ENCODE results near the gene PRR7.

PRR7 gene

DNA sequence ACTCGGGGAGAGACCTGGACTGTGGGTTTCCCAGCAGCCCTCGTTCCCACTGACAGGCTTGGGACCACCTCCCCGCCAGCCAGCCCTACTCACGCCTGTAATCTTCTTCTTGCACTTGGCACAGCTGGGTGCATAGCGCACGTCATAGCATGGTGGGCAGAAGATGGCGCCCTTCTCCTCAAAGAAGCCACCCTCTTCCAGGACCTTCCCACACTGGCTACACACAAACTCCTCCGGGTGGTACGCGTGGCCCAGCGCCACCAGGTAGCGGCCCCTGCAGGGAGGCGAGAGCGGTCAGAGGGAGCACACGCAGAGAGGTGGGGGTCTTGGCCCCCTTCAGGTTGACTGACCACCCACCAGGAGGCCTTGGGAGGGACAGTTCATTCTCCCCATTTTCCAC, 41.4 kb downstream of the PRR7 start:
- Histone ChIP-seq H3K27ac (ENCODE audit: insufficient read depth, low read length, poor library complexity, severe bottlenecking) (no peak overlapping the region), H3K27me3 (replicated peaks; ENCODE audit: control insufficient read depth, insufficient read depth, low read length, poor library complexity, severe bottlenecking) (no peaks in the 10 kb centered on the region), H3K9me3 (ENCODE audit: control insufficient read depth, low read length) (no peaks in the 10 kb centered on the region), H3K36me3 (ENCODE audit: control insufficient read depth, insufficient read depth, low read length) (no peaks in the 10 kb centered on the region), H3K4me1 (ENCODE audit: control insufficient read depth, insufficient read depth, low read length, poor library complexity, severe bottlenecking) (no peaks in the 10 kb centered on the region), H3K4me3 (ENCODE audit: insufficient read depth, low read depth, low read length, poor library complexity, severe bottlenecking) (no peak overlapping the region)
- no peak for DNase-seq

DNA sequence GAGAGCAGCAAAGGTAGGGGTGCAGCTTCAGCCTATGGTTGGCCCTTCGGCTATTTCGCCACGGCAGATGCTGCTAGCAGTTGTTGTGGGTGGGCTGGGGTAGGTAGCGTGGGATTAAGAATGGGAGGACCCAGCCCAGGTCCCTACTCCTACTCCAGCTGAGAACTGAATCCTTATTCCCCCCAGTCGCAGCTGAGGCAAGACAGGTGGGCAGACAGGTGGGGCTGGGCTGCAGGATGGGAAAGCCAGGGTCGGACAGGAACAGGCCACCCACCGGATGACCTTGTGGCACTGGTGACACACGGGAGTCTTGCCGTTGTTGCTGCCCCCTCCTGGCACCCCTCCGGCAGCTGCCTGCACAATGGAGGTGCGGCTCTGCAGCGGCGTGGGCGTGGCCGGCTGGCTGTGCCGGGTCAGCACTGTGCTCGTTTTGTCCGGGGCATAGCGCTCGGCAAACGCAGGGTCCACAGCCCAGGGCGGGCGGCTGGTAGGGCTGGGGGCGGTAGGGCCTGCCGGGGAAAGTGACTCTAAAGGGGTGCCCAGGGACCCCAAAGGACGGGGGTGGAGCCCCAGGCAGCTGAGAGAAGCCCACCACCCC, 42.6 kb downstream of the PRR7 start:
- DNase-seq, result no peak
- H3K9me3 ChIP-seq (ENCODE audit: control insufficient read depth, low read length), result no peaks in the 10 kb centered on the region
- H3K27me3 ChIP-seq (replicated peaks; ENCODE audit: control insufficient read depth, insufficient read depth, low read length, poor library complexity, severe bottlenecking), result no peaks in the 10 kb centered on the region
- no peak overlapping the region for H3K27ac ChIP-seq (ENCODE audit: insufficient read depth, low read length, poor library complexity, severe bottlenecking)
- no peak overlapping the region for H3K4me3 ChIP-seq (ENCODE audit: insufficient read depth, low read depth, low read length, poor library complexity, severe bottlenecking)
- H3K36me3 ChIP-seq (ENCODE audit: control insufficient read depth, insufficient read depth, low read length), result no peaks in the 10 kb centered on the region
- H3K4me1 ChIP-seq (ENCODE audit: control insufficient read depth, insufficient read depth, low read length, poor library complexity, severe bottlenecking), result no peaks in the 10 kb centered on the region

DNA sequence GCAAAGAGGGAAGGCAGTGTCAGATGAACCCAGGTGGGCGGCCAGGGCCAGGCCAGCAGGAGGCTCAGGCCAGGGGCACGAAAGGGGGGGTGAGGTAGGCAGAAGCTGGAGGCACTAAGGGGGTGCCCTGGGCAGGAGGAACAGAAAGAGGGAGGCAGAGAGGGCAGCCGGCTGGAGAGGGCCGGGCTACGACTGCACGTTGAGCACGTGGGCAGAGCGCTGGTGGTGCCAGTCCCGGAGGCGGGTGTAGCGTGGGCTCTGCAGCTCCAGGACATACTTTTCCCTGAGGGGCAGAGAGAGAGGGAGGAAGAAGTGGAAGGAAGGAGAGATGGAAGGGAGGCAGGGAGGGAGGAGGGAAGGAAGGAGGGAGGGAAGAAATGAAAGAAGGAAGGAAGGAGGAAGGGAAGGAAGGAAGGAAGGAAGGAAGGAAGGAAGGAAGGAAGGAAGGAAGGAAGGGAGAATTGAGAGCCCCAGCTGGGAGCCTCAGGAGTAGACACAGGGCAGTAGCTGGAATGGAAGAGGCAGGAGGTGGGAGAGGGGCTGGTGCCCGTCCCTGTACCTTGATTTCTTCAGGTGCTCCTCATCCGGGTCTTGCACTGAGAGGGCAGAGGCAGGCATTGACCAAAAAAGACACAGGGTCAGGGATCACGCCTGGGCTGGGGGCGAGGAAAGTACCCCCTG, 43.8 kb downstream of the PRR7 start:
- DNase-seq, result no peak
- no peak overlapping the region for H3K27ac ChIP-seq (ENCODE audit: insufficient read depth, low read length, poor library complexity, severe bottlenecking)

DNA sequence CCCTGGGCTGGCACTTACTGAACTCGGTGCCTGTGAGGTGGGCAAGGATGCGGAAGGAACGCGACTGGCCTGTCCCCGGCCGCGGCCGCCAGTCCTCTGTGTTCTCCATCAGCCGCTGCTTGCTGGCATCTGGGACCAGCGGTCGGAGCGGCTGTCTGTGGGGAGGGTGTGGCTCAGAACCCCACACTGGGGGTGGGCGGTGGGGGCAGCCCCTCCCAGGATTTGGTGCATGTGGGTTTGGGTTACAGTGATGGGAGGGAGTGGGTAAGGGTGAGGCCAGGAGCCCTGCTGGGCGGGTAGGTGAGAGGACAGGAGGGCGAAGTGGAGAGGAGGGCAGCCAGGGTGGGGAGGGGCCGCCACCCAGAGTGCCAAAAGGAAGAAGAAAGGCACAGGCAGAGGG, 44.4 kb downstream of the PRR7 start:
- no peak for DNase-seq
- no peaks in the 10 kb centered on the region for H3K36me3 ChIP-seq (ENCODE audit: control insufficient read depth, insufficient read depth, low read length)
- H3K4me3 ChIP-seq (ENCODE audit: insufficient read depth, low read depth, low read length, poor library complexity, severe bottlenecking), result no peak overlapping the region
- H3K9me3 ChIP-seq (ENCODE audit: control insufficient read depth, low read length), result no peaks in the 10 kb centered on the region
- no peaks in the 10 kb centered on the region for H3K27me3 ChIP-seq (replicated peaks; ENCODE audit: control insufficient read depth, insufficient read depth, low read length, poor library complexity, severe bottlenecking)
- no peaks in the 10 kb centered on the region for H3K4me1 ChIP-seq (ENCODE audit: control insufficient read depth, insufficient read depth, low read length, poor library complexity, severe bottlenecking)
- H3K27ac ChIP-seq (ENCODE audit: insufficient read depth, low read length, poor library complexity, severe bottlenecking), result no peak overlapping the region

More for the DNA sequence above, 43.8 kb downstream of the PRR7 start:
- Histone ChIP-seq H3K9me3 (ENCODE audit: control insufficient read depth, low read length) (no peaks in the 10 kb centered on the region), H3K36me3 (ENCODE audit: control insufficient read depth, insufficient read depth, low read length) (no peaks in the 10 kb centered on the region), H3K4me1 (ENCODE audit: control insufficient read depth, insufficient read depth, low read length, poor library complexity, severe bottlenecking) (no peaks in the 10 kb centered on the region), H3K27me3 (replicated peaks; ENCODE audit: control insufficient read depth, insufficient read depth, low read length, poor library complexity, severe bottlenecking) (no peaks in the 10 kb centered on the region), H3K4me3 (ENCODE audit: insufficient read depth, low read depth, low read length, poor library complexity, severe bottlenecking) (no peak overlapping the region)

DNA sequence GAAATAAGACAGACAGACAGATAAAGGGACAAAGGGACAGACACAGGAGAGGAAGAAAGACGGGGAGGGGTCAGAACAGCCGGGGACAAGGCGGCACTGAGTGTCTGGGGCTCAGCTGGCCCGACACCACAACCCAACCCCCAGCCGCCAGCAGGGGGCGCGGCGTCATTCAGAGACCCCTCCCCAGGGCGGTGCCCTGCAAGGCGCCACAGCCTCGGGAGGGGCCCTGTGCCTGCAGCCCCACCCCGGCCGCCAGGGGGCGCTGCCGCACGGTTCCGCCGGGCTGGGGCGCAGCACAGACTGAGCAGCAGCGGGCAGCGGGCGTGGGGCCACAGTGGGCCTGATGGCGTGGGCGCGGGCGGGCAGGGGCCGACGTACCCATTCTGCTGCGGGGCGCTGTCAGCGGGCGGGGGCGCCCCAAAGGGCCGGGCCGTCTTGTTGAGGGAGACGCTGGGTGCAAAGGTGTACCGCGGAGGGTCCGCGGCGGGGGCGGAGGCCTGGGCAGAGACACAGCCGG, 44.9 kb downstream of the PRR7 start:
- no peak overlapping the region for H3K4me3 ChIP-seq (ENCODE audit: insufficient read depth, low read depth, low read length, poor library complexity, severe bottlenecking)
- no peaks in the 10 kb centered on the region for H3K9me3 ChIP-seq (ENCODE audit: control insufficient read depth, low read length)
- no peak overlapping the region for H3K27ac ChIP-seq (ENCODE audit: insufficient read depth, low read length, poor library complexity, severe bottlenecking)
- peaks cover 1% of the 10 kb centered on the region for H3K4me1 ChIP-seq (ENCODE audit: control insufficient read depth, insufficient read depth, low read length, poor library complexity, severe bottlenecking)
- no peaks in the 10 kb centered on the region for H3K36me3 ChIP-seq (ENCODE audit: control insufficient read depth, insufficient read depth, low read length)
- DNase-seq, result no peak
- no peaks in the 10 kb centered on the region for H3K27me3 ChIP-seq (replicated peaks; ENCODE audit: control insufficient read depth, insufficient read depth, low read length, poor library complexity, severe bottlenecking)

DNA sequence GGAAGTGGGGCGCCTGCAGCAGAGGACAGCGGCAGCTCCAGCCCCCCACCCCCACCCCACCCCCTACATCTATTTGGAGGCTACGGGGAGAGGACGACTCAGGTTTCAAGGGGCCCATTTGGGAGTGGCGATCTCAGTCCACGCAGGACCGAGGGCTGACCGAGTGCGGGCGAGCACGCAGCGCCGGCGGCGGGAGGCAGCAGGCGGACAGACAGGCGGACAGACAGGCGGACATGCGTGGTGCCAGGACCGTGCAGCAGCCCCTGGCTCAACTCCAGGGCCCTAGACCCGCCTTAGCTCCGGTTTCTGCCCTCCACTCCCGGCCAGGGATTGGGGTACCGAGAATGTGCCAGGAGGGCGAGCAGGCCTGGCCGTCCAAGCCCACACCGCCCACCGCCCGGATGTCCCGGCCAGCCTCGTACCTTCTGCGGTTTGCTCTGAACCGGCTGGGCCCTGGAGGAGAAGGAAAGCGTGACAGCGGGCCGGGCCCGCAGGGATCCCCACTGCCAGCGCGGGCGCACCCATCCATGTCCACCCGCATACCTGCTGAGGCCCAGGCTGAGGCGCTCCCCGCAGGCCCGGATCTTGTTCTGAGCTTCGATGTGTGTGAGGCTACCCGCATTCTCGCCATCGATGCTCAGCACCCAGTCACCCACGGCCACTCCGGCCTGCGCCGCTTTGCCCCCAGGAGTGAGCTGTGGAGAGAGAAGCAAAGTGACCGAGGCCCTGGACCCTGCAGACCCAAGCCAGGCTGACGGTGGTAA, 45.6 kb downstream of the PRR7 start:
- no peaks in the 10 kb centered on the region for H3K36me3 ChIP-seq (ENCODE audit: control insufficient read depth, insufficient read depth, low read length)

DNA sequence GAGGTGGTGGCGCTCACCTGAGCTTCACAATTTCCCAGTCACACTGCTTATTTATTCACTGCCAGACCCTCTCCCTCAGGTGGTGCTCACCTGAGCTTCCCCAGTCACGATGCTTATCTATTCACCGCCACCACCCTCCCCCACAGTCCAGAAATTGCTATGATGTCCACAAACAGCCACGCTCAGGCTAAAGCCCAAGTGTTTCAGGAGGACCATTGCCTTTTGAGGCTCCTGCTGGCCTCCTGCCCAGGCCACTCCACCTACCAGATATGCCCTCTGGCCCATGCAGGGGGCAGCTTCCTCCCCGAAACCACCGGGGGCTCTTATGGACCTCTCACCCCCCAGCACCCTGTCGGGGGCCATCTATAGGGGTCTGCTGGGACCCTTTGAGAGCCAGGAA, 46.2 kb downstream of the PRR7 start:
- no peak overlapping the region for H3K4me3 ChIP-seq (ENCODE audit: insufficient read depth, low read depth, low read length, poor library complexity, severe bottlenecking)
- DNase-seq, result no peak
- peaks cover 13% of the 10 kb centered on the region for H3K4me1 ChIP-seq (ENCODE audit: control insufficient read depth, insufficient read depth, low read length, poor library complexity, severe bottlenecking)
- no peaks in the 10 kb centered on the region for H3K9me3 ChIP-seq (ENCODE audit: control insufficient read depth, low read length)
- H3K27ac ChIP-seq (ENCODE audit: insufficient read depth, low read length, poor library complexity, severe bottlenecking), result no peak overlapping the region
- no peaks in the 10 kb centered on the region for H3K36me3 ChIP-seq (ENCODE audit: control insufficient read depth, insufficient read depth, low read length)
- H3K27me3 ChIP-seq (replicated peaks; ENCODE audit: control insufficient read depth, insufficient read depth, low read length, poor library complexity, severe bottlenecking), result no peaks in the 10 kb centered on the region

More for the DNA sequence above, 45.6 kb downstream of the PRR7 start:
- no peaks in the 10 kb centered on the region for H3K9me3 ChIP-seq (ENCODE audit: control insufficient read depth, low read length)
- no peak overlapping the region for H3K4me3 ChIP-seq (ENCODE audit: insufficient read depth, low read depth, low read length, poor library complexity, severe bottlenecking)
- peaks cover 7% of the 10 kb centered on the region for H3K4me1 ChIP-seq (ENCODE audit: control insufficient read depth, insufficient read depth, low read length, poor library complexity, severe bottlenecking)
- no peaks in the 10 kb centered on the region for H3K27me3 ChIP-seq (replicated peaks; ENCODE audit: control insufficient read depth, insufficient read depth, low read length, poor library complexity, severe bottlenecking)
- no peak overlapping the region for H3K27ac ChIP-seq (ENCODE audit: insufficient read depth, low read length, poor library complexity, severe bottlenecking)
- DNase-seq, result no peak

DNA sequence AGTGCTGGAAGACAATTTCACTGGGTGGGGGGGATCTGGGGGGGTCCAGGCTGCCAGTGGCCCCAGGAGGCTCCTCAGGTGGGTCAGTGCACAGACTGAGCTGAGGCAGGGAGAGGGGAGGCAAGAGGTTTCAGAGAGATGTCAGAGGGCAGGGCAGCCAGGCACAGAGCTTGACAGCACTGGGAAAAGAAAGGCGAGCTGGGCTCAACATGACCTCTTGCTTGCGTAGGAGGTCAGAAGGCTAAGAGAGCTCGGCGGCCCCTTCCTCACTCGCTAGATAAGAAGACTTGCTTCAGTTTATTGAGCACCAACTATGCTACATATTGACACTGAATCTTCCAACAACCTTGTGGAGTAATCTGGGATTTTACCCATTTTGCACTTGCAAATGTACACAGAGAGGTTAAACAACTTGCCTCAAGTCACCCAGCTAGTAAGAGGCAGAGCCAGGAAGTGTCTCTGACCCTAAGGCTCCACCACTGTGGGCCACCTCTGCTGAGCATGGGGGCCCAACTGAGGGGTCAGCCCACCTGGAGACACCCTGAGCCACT, 47.3 kb downstream of the PRR7 start:
- no peak for DNase-seq
- Histone ChIP-seq H3K27ac (ENCODE audit: insufficient read depth, low read length, poor library complexity, severe bottlenecking) (no peak overlapping the region), H3K36me3 (ENCODE audit: control insufficient read depth, insufficient read depth, low read length) (no peaks in the 10 kb centered on the region), H3K4me1 (ENCODE audit: control insufficient read depth, insufficient read depth, low read length, poor library complexity, severe bottlenecking) (peaks cover 18% of the 10 kb centered on the region), H3K9me3 (ENCODE audit: control insufficient read depth, low read length) (no peaks in the 10 kb centered on the region), H3K4me3 (ENCODE audit: insufficient read depth, low read depth, low read length, poor library complexity, severe bottlenecking) (no peak overlapping the region), H3K27me3 (replicated peaks; ENCODE audit: control insufficient read depth, insufficient read depth, low read length, poor library complexity, severe bottlenecking) (no peaks in the 10 kb centered on the region)

DNA sequence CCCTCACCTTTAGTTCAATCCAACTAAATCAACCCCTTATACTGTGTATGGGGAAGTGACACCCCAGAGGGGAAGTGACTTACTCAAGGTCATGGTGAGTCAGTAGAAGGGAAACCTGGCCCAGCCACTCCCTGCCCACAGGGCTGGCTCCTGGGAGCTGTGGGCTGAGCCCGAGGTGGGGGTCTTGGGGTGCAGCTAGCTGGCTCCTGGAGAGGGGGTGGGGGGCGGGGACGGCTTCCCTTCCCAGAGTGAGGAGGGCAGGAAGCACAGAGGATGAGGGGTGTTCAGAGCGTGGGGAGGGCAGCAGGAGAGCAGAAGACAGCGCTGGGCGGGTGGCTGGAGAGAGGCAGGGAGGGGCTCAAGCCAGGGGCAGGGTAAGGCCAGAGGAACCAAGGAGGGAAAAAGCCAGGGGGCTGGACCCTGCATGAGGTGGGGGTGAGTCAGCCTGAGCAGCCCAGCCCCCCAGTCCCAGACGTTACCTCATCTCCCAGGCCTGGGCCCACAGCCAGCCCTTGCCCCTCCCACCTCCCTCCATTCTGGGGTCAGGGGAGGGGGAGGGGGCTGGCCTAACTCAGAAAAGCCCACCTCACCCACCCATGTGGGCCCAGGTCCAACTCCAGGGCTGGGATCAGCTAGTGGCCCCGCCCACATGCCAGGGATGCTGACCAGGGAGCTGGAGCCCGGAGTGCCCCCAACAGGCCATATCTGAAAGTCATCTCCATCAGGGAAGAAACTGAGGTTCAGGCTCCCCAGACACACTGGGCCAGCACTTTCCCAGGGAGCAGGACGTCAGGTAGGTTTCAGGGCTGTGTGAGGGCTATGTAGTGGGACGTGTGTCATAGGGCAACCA, 48.0 kb downstream of the PRR7 start:
- Histone ChIP-seq H3K4me3 (ENCODE audit: insufficient read depth, low read depth, low read length, poor library complexity, severe bottlenecking) (no peak overlapping the region), H3K27me3 (replicated peaks; ENCODE audit: control insufficient read depth, insufficient read depth, low read length, poor library complexity, severe bottlenecking) (no peaks in the 10 kb centered on the region), H3K4me1 (ENCODE audit: control insufficient read depth, insufficient read depth, low read length, poor library complexity, severe bottlenecking) (peaks cover 18% of the 10 kb centered on the region), H3K27ac (ENCODE audit: insufficient read depth, low read length, poor library complexity, severe bottlenecking) (no peak overlapping the region), H3K9me3 (ENCODE audit: control insufficient read depth, low read length) (no peaks in the 10 kb centered on the region), H3K36me3 (ENCODE audit: control insufficient read depth, insufficient read depth, low read length) (no peaks in the 10 kb centered on the region)
- DNase-seq, result no peak

All from effector memory CD4-positive, alpha-beta T cell (primary cell).